ENCODE data around the gene PTPRN2.
A peak's percentile ranks its signal among the peaks of the same experiment; 100 is the strongest.

PTPRN2 gene

GRCh38 chr7:158447506-158448171 is 140.0 kb downstream of the PTPRN2 start:
- no peak for TF ChIP-seq CTCF (IDR thresholded peaks at IDR 0.05)
- no peak for DNase-seq (ENCODE audit: low spot score)
- no peak overlapping the region for H3K4me3 ChIP-seq
- H3K27ac ChIP-seq: no peak overlapping the region

- no peak overlapping the region for H3K4me3 ChIP-seq
Measured at GRCh38 chr7:158447151-158447505, 140.5 kb downstream of the PTPRN2 start.

GRCh38 chr7:158446706-158447105 is 140.9 kb downstream of the PTPRN2 start:
- H3K27ac ChIP-seq: no peak overlapping the region
- DNase-seq (ENCODE audit: low spot score): no peak

More at GRCh38 chr7:158447151-158447505, 140.5 kb downstream of the PTPRN2 start:
- no peak for DNase-seq (ENCODE audit: low spot score)
- no peak overlapping the region for H3K27ac ChIP-seq
- no peak for TF ChIP-seq CTCF (IDR thresholded peaks at IDR 0.05)

GRCh38 chr7:158446281-158446680 is 141.3 kb downstream of the PTPRN2 start:
- no peak for DNase-seq (ENCODE audit: low spot score)
- TF ChIP-seq CTCF (IDR thresholded peaks at IDR 0.05): no peak
- Histone ChIP-seq H3K27ac (no peak overlapping the region), H3K4me3 (no peak overlapping the region)

More at GRCh38 chr7:158446706-158447105, 140.9 kb downstream of the PTPRN2 start:
- no peak overlapping the region for H3K4me3 ChIP-seq
- no peak for TF ChIP-seq CTCF (IDR thresholded peaks at IDR 0.05)

DNA sequence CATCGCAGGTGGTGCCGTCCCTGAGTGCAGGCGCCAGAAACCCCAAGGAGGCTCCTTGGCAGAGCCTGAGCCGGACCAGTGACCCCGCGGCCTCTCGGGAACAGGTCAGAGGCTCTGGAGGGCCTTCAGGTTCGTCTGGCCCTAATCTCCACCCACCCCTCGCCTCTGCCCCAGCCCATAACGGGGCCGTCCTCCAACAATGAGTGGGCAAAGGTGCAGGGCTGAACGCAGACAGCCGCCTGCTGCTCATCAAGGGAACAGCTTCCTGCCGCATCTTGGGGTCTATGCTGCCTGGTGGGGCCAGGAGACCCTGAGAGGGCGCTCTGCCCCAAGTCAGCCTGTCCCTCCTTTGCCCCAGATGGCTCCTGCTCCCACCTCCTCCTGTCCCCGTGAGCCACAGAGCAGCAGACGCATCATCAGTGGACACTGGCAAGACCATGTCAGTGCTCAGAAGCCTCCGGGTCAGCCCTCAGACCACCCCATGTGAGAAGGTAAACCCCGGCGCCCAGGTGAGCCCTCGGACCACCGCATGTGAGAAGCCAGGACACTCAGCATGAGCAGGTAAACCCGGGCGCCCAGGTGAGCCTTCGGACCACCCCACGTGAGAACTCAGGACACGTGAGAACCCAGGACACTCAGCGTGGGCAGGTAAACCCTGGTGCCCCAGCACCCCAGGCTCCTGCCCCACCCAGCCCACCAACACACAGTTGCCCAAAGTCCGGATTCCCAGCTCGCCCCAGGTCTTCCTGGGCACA is 142.0 kb downstream of the PTPRN2 start:
- TF ChIP-seq CTCF (IDR thresholded peaks at IDR 0.05): no peak
- DNase-seq (ENCODE audit: low spot score): no peak
- H3K4me3 ChIP-seq: no peak overlapping the region
- no peak overlapping the region for H3K27ac ChIP-seq

DNA sequence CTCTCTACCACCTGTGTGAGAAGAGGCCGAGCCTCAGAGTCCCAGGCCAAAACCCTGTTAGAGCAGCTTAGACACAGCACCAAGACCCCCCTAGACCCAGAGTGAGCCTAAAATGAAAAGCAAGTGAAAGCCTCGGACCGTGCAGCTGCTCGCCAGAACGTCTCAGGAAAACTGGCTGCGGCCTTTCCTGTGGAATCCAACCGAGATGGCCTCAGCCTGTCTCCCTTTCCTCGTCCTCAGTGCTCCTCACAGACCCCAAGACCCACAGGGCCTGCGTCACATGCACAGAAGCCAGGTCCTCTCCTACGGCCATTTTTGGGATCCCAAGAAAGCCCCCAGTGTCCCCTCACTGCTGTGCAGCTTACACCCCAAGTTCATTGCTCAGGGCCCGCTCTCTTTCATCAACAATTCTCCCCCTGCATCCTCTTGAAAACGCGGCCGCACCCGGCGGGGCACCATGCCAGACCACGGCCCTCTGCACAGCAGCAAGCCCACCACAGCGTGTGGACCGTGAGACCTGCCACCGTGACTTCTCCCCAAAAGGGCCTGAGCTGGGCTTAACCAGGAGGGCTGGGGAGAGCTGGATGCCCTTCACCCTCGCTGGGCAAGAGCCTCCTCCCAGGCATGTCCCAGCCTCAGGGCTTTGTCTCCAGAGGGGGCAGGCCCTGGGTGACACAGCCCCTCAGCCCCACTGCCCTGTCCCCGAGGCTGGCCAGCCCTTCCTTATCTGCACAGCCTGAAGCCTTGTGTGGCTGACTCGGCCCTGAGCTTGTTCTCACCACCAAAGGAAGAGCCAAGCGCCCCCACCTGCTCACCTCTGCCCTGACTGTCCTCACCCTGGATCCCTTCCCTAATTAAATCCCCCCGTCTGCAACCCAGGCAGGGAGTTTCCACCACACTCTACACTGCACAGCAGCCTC is 142.9 kb downstream of the PTPRN2 start:
- Histone ChIP-seq H3K4me3 (no peak overlapping the region), H3K27ac (no peak overlapping the region)
- peak; percentile 38 for DNase-seq (ENCODE audit: low spot score)
- TF ChIP-seq CTCF (IDR thresholded peaks at IDR 0.05): no peak
